Measurements from ENCODE around the gene CCR7. TPM values are rescaled to one million over a fixed set of nuclear protein-coding genes. Genes with fewer than 3 reads are reported as not detected.

CCR7 gene
- total RNA-seq, 1 experiment from 2014 or later: not detected

DNA sequence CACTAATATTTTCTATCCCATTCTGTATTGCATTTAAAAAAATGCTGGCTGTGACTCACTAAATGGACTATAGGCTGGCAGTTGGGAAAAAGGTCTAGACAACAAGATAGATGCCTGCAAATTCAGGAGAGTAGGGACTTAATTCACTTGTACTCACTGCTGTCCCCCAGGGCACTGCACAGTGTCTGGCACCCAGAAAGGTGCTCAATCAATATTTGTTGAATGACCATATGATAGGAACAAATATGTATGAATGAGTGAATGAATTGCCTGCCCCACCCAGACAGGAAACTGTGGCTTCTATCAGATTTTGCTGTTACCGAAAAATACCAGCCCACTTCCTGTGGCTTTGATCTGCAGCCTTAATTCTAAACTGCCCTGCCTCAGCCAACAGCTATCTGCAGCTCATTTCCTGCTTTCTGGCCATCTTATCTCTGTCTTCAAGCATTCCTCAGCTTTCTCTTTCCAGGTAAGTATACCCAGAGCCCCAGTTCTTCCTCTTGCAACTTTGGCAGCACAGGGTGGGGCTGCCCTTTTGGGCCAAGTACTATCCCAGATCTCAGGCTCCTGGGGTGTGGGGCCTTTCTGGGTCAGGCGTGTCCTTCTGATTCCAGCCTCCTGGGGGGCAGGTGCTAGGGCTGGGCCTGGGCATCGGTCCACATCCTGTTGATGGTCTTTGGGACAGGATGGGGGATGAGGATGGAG lies 48.5 kb downstream of the CCR7 start:
- DNase-seq (ENCODE audit: low read depth): no peak

DNA sequence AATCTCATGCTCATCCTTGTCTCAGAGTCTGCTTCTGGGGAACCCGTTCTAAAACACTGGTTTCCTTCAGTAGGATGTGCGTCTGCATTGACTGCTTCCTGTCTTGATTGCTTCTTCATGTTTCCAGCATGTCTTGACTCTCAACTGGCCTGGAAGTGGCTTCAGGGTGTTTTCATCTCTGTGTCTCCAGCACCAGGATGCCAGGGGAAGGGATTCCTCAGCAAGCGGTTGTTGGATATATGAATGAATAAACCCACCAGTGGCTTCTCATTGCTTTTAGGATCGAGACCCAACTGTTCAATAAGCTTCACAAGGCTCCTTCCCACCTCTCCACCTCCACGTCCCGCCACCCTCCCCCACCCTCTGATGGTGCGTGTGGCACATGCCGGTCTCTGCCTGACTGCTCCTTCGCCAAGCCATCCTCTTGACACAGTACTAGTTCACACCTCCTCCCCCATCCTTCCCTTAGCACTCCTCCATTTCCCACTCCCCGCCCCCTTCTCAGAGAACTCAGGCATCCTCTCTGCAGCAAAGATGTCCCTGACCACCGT lies 49.7 kb downstream of the CCR7 start:
- DNase-seq (ENCODE audit: low read depth): no peak

DNA sequence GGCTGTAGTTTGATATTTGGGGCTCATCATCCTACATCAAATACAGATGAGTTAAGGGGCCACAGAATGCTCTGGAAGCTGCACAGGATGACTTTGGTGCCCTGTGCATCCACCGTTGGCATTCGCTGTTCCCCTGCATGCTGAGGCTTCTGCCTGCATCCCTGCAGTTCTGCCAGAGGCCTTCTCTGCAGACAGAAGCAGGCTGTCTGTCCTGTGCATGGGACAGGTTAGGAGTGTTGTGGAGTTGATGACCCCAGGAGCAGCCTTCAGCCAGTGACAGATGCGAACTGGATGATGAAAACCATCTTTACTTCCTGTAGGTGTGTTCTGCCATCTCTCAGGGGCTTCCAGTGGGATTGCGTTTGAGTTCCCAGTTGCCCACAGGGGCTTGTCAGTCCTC lies 50.3 kb downstream of the CCR7 start:
- no peak for DNase-seq (ENCODE audit: low read depth)

- no peak for DNase-seq (ENCODE audit: low read depth)
Observed at GRCh38 chr17:40514013-40514875, 51.0 kb downstream of the CCR7 start.

- no peak for DNase-seq (ENCODE audit: low read depth)
Observed at GRCh38 chr17:40511667-40512220, 53.5 kb downstream of the CCR7 start.

- DNase-seq (ENCODE audit: low read depth): no peak
Observed at GRCh38 chr17:40511136-40511535, 54.1 kb downstream of the CCR7 start.

DNA sequence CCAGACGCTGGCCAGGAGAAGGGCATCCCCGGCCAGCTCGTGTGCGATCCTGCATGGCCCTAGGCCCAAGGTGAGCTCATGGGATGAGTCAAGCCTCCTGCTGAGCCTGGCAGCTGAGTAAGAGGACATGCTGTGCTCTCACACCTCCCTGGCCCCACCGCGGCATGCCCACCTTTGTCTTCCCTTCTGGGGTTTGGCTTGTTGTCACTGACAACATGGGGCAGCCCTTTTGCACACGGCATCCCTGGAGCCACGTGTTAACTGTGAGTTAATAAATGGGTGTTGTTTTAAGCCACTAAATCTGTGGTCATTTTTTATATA lies 55.0 kb downstream of the CCR7 start:
- peak; percentile 73 for DNase-seq (ENCODE audit: low read depth)

- no peak for DNase-seq (ENCODE audit: low read depth)
Observed at GRCh38 chr17:40509626-40510327, 55.5 kb downstream of the CCR7 start.

DNA sequence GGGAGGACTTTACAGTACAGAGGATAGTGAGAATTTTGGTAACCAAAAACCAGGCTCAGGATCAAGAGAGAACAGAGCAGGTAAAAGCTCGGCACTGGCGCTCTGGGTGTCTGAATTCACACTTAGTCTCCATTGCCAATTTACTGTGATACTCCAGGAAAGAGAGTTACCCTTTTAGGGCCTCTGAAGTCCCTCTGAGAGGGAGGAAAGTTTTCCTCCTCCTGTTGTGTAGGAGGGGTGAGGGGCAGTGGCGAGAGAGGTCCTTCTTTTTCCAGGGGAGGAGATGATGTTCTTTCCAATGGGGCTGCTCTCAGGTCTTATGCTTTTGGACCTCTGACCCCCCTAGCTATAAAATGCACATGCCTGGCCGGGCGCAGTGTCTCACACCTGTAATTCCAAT lies 58.5 kb downstream of the CCR7 start:
- DNase-seq (ENCODE audit: low read depth): no peak

Other genes starting within 250 kb of the CCR7 start
- not detected in 2 replicates for gene GJD3, start 200.7 kb downstream of the CCR7 start, total RNA-seq (2014; rRNA removed)
- gene TOP2A, start 147.6 kb downstream of the CCR7 start, total RNA-seq (2014; rRNA removed): 264 and 349 TPM in 2 replicates
- 47.5 and 55.3 TPM in 2 replicates for gene IGFBP4, start 122.0 kb downstream of the CCR7 start, total RNA-seq (2014; rRNA removed)
- not detected in 2 replicates for gene TNS4, start 63.8 kb downstream of the CCR7 start, total RNA-seq (2014; rRNA removed)
- 118 and 138 TPM in 2 replicates for gene SMARCE1, start 82.3 kb upstream of the CCR7 start, total RNA-seq (2014; rRNA removed)
- gene KRT222, start 99.7 kb upstream of the CCR7 start, total RNA-seq (2014; rRNA removed): not detected in 2 replicates
- gene KRT24, start 138.3 kb upstream of the CCR7 start, total RNA-seq (2014; rRNA removed): not detected in 2 replicates
- gene KRT25, start 189.9 kb upstream of the CCR7 start, total RNA-seq (2014; rRNA removed): not detected in 2 replicates
- gene KRT26, start 206.7 kb upstream of the CCR7 start, total RNA-seq (2014; rRNA removed): not detected in 2 replicates
- not detected in 2 replicates for gene KRT27, start 217.1 kb upstream of the CCR7 start, total RNA-seq (2014; rRNA removed)
- gene KRT28, start 234.5 kb upstream of the CCR7 start, total RNA-seq (2014; rRNA removed): not detected in 2 replicates

Data from LHCN-M2 (cell line).